GM19397 (cell line): Measurements from ENCODE around the gene KLK1.
"Not testable (repeated sequence)": the region's sequence is repeated elsewhere in the genome, so short reads cannot be mapped to it uniquely, and the experiment has no call there.

Experiments
- ATAC-seq: cut with Tn5 transposase; IDR thresholded peaks from one replicate; pipeline ENCODE4 v1.9.1; 2021; ENCODE audit warnings: mild to moderate bottlenecking, moderate library complexity; ENCODE audit not compliant: unreplicated experiment

Gene KLK1

DNA sequence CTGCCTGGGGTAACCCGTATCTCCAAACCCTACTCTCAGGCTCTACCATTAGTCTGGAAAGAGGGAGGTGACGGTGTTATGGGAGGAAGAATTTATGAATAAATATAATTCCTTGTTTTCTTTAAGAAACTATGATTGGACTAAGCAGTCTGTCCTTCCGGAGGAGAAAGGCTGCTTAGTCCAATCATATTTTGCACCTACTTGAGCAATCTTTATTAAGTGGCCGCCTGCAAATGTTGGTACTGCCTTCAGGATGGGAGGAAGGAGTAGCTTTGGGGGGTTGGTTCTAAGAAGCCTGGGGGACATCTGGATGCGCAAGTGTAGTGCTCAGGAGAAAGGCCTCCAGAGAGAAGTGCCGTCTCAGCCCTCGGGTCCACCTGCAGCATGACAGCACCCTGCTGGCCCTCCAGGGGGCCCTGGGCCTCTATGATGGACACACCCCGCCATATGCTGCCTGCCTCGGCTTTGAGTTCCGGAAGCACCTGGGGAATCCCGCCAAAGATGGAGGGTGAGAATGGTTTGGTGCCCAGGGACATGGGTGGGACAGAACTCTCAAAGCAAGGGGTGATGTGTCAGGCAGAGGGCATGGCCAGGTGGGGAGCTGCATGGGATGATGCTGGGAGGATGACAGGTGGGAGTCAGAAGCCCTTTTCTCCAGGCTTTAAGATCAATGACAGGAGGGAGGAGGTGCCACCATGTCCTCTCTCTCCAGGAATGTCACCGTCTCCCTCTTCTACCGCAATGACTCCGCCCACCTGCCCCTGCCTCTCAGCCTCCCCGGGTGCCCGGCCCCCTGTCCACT is 29.3 kb downstream of the KLK1 start:
- ATAC-seq: no peak

GRCh38 chr19:50793558-50794065 is 30.0 kb downstream of the KLK1 start:
- no peak for ATAC-seq

DNA sequence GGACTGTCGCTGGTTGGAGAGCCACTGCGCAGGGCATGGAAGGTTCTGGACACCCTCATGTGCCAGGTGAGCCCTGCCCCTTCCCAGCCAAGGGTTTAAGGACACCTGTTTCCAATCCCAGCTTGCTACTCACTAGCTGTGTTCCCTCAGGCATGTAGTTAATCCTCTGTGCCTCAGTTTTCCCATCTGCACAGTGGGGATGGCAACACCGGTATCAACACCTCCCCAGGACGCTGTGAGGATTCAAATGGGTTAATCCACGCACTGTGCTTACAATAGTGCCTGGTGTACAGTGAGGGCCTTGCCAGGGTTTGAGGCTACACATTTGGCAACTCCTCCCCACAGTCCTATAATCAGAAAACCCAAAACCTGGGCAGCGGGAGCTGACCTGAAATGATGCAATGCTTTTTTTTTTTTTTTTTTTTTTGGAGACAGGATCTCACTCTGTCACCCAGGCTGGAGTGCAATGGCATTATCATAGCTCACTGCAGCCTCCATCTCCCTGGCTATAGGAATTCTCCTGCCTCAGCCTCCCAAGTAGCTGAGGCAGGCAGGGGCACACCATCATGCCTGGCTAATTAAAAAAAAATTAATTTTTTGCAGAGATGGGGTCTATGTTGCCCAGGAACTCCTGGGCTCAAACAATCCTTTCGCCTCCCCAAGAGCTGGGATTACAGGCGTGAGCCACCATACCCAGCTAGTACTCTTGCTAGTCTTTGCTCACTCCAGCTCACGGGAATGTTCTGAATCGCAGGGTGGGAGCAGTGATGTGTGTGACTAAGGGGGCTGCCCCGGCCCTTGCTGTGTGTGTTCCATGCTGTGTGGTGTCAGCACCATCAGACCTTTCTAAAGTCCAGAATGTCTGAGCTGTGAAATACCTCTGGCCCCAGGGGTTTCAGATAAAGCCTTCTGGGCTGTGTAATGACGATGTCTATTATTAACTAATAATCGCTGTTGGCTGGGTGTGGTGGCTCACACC is 31.0 kb downstream of the KLK1 start:
- ATAC-seq: no peak

DNA sequence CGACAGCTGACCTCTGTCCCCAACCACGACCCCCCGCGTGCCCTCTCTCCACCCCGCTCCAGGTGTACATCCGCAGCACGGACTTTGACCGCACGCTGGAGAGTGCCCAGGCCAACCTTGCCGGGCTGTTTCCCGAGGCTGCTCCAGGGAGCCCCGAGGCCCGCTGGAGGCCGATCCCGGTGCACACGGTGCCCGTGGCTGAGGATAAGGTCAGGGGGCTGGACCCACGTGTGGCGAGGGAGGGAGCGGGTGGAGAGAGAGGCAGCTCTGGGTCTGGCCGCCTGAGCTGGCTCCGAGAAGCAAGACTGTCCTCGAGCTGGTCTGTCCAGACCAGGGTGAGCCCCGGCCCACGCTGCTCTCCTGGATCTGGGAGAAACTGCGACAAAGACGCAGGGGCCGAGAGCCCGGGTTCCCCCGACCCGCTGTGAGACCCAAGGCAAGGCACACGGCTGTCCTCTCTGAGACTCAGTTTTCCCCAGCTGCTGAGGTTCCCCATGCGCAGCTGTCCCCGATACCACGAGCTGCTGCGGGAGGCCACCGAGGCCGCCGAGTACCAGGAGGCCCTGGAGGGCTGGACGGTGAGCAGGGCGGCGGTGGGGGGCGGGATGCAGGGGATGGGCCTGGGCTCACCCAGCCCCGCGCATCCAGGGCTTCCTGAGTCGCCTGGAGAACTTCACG is 31.9 kb downstream of the KLK1 start:
- ATAC-seq: no peak

DNA sequence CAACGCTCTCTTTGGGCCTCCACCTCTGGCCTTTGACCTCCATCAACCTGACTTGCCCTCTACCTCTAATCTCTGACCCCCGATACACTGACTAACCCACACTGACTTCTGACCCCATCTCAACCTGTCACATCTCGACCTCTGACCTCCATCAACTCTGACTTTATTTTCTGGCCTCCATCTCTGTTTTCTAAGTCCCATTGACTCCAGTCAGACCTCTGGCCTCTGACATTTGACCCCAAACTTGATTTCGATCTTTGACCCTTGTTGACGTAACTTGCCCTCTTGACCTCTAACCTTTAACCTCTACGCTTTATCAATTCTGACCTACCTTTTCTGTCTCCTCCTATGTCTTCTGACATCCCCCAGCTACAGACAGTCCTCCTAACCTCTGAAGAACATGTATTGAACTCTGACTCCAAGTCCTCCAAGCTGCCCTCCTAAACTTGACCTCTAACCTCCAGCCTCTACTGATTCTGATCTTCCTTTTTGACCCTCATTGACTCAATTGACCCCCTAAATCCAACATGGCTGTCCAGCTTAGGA is 32.6 kb downstream of the KLK1 start:
- no peak for ATAC-seq

DNA sequence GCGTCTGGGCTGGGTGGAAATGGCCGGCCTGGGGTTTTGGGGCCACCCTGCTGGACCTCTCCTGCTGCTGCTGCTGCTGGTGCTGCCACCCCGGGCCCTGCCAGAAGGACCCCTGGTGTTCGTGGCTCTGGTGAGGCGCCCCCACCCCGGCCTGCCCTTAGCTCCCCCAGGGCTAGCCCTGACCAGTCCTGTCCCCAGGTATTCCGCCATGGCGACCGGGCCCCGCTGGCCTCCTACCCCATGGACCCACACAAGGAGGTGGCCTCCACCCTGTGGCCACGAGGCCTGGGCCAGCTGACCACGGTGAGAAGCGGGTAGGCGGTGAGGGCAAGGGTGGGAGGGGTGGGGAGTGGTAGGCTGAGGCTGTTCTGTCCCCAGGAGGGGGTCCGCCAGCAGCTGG is 33.2 kb downstream of the KLK1 start, which contains the start of gene ACP4:
Gene ACP4, plus strand, starts transcription at position 20 of the 400 bp plus-strand sequence. Its CDS starts 0 bp downstream, at position 20.
- ATAC-seq: no peak

DNA sequence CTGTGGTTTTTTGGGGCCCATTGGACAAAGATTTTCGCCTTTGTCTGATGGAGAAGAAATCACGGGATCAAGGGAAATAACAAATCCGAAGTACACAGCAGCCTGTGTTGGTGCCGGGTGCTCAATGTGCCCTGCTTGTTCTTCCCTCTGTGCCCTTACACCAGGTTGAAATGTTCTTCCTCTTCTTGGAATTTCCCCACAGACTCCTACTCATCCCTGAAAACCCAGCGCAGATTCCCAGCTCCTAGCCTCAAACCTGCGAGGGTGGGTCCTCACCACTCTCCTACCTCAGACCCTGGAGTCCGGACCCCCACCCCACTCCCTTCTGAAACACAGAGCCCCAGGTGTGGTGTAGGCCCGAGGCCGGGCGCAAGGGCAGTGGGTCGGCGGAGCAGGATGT is 38.3 kb downstream of the KLK1 start:
- no peak for ATAC-seq

- ATAC-seq: no peak
Measured at GRCh38 chr19:50784710-50785109, 38.9 kb downstream of the KLK1 start.

- not testable (repeated sequence) for ATAC-seq
Measured at GRCh38 chr19:50783848-50784152, 39.8 kb downstream of the KLK1 start.

DNA sequence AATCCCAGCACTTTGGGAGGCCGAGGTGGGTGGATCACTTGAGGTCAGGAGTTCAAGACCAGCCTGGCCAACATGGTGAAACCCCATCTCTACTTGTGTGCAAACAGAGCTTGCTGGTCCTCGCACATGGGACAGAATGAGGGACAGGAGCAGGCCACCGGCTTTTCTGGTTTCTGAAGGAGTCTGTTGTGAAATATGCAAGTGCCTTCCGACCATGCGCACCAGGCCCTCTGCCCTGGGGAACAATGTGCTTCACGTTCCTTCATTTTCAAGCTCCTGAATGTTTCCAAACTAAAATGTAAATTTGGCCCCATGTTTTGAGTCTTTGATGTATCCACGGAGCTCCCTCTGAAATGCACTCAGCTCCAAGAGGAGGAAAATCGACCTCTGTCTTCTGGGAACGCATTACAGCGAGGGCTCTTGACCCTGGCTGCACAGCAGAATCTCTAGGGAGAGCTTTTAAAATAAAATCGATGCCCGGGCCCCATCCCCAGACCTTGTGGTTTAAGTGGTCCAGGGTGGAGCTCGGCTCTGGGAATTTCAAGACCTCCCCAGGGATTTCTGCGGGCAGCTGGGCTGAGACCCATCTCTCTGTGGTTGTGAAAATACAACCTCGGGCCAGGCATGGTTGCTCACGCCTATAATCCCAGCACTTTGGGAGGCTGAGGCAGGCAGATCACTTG is 42.7 kb downstream of the KLK1 start:
- no peak for ATAC-seq

DNA sequence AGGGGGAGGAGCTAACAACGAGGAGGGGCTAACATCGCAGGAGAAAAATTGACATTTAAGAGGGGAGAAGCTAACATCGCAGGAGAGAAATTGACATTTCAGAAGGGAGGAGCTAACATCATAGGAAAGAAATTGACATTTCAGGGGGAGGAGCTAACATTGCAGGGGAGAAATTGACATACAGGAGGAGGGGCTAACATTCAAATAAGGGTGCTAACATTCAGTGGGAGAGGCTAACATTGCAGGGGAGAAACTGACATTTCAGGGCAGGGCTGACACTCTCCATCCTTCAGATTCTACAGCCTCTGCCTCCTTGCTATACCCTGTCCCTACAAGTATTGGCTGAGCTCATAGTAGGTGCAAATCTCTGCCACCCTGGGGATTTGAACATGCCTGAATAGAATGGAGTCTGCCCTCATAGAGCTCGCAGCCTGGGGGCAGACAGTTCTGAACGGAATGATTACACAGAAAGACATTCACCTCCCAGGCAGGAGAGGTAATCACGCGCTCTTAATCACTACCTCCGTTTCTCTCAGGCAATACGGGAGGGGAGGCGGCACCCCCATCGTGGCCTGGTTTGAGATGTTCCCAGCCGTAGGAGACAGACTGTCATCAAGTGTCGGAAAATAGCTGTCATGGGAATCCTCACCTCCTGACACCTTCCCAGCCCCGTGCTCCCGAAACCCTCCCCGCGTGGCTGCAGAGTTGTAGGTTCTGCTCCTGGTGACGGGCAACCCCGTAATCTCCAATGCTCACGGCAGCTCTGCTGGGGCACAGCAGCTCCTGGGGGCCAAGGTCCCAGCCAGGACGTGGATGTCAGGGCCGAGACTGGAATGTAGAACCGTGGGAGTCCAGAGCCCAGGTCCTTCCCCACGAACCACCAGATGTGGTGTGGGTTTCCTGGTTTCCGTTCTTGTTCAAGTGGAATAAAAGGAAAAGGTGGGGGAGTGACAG is 43.8 kb downstream of the KLK1 start:
- ATAC-seq: no peak

DNA sequence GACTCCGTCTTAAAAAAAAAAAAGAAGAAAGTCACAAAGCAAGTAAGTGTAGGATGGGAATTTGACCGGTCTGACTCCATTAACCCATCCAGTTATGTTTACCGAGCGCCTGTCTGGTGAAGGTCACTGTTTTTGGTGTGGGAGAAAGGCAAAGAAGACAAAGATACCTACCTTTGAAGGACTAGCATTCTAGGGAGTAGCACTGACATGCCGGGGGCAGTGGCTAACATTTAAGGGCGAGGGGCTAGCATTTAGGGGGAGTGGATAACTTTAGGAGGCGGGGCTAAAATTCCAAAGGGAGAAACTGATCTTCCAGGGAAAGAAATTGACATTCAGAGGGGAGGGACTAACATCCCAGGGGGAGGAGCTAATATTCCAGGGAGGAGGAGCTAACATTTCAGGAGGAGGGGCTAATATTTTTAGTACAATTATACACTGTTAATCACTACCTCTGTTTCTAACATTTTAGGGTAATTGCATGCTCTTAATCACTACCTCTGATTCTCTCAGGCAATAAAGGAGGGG is 44.6 kb downstream of the KLK1 start:
- ATAC-seq: no peak

- no peak for ATAC-seq
Measured at GRCh38 chr19:50777830-50778303, 45.7 kb downstream of the KLK1 start.

- no peak for ATAC-seq
Measured at GRCh38 chr19:50777261-50777660, 46.3 kb downstream of the KLK1 start.

DNA sequence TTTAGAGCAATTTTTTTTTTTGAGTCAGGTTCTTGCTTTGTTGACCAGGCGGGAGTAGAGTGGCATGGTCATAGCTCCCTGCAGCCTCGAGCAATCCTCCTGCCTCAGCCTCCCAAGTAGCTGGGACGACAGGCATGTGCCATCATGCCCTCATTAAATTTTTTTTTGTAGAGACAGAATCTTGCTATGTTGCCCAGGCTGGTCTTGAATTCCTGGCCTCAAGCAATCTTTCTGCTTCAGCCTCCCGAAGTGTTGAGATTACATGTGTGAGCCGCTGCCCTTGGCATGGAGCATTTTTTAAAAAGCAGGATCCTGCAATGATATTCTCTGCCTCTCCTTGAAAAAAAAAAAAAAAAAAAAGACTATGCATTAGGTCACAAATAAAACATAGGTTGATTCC is 47.5 kb downstream of the KLK1 start:
- no peak for ATAC-seq

- ATAC-seq: not testable (repeated sequence)
Measured at GRCh38 chr19:50773454-50773853, 50.1 kb downstream of the KLK1 start.

DNA sequence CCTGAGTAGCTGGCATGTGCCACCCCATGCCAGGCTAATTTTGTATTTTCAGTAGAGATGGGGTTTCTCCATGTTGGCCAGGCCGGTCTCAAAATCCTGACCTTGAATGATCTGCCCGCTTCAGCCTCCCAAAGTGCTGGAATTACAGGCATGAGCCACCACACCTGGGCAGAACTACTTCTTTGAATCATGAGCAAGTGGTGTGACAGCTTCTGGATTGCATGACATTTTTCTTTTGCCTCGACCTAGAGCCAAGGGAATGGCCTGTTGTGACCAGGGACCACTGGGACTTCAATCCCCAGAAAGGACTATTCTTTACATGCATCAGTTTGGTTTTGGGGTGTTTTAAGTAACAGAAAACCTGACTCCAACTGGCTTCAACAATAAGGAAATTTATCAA is 50.7 kb downstream of the KLK1 start:
- not testable (repeated sequence) for ATAC-seq

GRCh38 chr19:50772476-50772875 is 51.1 kb downstream of the KLK1 start:
- ATAC-seq: no peak

DNA sequence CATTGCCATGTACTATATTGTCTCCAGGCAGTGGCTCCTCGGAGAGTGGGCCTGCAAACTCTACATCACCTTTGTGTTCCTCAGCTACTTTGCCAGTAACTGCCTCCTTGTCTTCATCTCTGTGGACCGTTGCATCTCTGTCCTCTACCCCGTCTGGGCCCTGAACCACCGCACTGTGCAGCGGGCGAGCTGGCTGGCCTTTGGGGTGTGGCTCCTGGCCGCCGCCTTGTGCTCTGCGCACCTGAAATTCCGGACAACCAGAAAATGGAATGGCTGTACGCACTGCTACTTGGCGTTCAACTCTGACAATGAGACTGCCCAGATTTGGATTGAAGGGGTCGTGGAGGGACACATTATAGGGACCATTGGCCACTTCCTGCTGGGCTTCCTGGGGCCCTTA is 52.7 kb downstream of the KLK1 start:
- no peak for ATAC-seq
